Smooth muscle cell of the coronary artery (primary cell): Measurements from ENCODE around the gene QPCTL. TPM values are rescaled to one million over a fixed set of nuclear protein-coding genes. Genes with fewer than 3 reads are reported as not detected.

ENCODE experiments used
- total RNA-seq: library from RNA; depleted of rRNA; stranded (reverse); fragments of >200 nt; gene quantifications from 2 replicates; pipeline ENCODE4 v1.2.3, GENCODE V29; 2014; ENCODE audit warnings: low replicate concordance

Gene QPCTL
- total RNA-seq = 3.2 and 10.4 TPM in 2 replicates

DNA sequence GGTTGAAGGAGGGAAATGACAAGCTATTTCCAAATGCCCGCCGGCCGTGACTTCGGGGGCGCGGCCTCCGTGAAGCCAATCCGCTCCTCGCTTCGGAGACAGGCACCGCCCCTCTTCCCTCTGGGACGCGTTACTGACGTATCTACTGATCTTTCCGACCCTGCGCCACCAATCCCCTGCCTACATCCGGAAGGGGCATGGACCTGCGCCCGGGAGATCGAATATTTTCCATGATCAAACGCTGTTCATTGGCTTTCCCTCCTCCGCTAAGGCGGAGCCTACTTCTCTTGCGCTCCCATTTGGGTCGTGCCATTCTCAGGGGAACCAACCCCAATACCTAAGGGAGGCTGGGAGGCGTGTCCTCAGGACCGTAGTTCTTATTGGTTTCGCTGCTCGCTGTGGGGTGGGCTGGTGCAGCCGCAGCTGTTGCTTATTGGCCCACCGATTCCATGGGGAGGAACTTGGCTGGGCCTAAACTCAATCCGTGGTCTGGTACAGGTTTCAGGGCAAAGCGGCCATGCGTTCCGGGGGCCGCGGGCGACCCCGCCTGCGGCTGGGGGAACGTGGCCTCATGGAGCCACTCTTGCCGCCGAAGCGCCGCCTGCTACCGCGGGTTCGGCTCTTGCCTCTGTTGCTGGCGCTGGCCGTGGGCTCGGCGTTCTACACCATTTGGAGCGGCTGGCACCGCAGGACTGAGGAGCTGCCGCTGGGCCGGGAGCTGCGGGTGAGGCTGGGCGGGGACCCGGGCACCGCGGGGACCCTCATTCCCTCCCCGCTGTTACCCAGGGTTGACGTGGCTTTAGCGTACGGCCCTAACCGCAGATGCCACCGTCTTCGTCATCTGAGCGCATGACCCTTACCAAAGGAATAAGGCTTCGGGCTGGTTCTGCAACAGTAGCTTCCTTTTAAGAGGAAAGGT, at the start of gene QPCTL:
QPCTL (plus strand) TSS at position 480 of the 919 bp plus-strand sequence; CDS start at position 518, 38 bp downstream.

DNA sequence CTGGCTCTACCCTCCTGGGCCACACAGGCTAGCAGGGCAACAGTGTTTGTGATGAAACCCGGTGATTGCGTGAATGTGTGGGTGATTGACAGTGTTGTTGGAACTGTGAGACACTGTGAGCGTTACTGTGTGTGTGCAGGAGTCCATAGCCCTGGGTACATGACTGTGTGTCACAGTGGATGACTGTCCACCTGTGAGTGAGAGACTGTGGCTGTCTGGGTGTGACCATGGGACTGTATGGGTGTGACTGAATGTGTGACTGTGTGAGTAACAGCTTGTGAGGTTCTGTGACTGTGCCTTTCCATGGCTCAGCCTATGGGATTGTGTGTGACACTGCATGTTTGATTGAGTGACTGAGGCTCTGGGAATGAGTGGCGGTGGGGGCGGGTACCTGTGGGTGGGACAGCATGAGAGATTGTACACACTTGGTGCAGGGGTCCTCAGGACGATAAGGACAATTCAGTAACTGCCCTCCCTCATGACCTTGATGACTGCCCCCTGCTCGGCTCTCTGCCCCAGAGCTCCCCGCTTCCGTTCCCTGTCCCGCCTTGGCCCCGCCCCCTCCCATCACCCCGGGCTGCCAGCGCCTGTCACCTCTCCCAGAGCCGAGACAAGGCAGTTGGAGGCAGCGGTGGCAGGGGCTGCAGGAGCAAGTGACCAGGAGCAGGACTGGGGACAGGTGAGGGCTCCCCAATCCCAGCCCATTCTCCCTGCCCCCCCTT, 24.7 kb upstream of the QPCTL start, which contains the start of gene GIPR:
GIPR (plus strand) TSS at position 602 of the 722 bp plus-strand sequence. CDS start 1,300 bp downstream, outside the sequence.

DNA sequence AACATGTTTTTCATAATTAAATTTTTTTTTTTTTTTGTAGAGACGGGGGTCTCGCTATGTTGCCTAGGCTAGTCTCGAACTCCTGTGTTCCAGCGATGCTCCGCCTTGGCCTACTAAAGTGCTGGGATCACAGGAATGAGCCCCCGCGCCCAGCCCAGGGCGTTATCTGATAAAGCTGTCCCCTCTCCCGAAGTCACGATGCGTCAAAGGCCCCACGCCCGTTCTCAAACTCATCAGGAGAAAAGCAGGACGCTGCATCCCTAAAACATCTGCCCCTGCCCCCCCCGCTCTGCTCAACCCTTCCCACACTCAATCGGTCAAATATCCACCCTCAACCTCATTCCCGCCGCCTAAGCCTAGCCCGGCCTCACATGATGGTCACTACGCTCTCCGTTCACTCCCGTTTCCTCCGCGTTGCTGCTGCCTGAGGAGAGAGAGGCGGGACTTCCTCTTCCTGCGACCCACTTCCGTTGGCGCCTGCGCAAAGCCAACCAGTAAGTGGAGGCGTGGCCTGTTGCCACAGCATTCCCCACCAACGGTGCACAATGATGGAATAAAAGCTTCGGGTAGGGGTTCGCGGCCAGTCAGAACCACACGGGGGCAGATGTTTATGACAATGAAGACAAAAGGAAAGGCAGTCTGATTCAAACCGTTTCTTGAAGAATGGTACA, 815 bp upstream of the QPCTL start, which contains the start of gene SNRPD2:
SNRPD2 (minus strand) TSS at position 438 of the 671 bp plus-strand sequence; CDS start at position 373, 65 bp downstream.

DNA sequence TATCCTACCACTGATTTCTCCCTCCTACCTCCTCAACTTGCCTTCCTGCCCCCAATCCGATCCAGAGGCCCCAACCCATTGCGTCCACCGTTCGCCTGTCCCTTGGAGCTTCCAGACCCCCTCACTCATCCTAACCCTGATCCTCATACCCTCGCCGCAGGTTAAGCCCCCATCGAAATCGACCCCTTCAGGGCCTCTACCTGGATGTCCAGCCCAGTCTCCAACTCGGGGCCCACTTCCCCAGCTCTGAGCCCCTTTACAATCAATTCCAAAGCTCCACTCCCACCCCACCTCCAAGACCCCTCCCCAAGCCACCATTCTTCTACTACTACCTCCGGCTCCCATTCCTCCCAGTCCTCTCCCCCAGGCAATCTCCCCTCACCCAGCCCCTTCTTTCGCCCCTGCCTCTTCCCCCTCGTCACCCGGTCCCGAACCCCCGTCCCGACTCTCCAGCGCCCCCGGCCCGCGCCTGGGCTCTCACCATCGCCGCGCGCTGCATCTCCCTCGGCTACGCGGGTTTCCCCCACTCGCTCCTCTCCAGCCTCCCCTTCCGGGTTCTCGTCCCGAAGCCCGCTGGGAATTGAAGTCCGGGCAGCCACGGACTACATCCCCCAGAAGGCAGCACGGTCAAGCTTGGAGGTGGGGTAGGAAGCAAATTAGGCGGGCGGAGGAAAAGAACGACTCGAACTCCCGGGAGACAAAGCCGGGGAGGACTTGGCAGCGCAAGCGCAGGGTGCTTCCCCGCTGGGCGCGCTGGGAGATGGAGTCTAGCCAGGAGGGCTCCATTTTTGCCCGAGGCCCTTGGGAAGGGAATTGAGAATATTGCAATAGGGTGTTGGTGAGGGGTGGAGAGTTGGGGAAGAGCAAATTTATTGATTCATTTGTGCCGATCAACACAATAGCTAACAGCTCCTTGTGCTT, 38.2 kb downstream of the QPCTL start, which contains the start of gene FBXO46:
FBXO46 (minus strand) TSS at position 529 of the 921 bp plus-strand sequence. CDS start 17,401 bp downstream, outside the sequence.

GRCh38 chr19:45733160-45733810, 40.8 kb downstream of the QPCTL start, which contains the start of gene MEIOSIN:
TSS of gene MEIOSIN (plus strand) at chr19:45733439. CDS start at chr19:45735377, 1,938 bp downstream.

Other genes with a start within 250 kb of the QPCTL start
- 0.94 and 6.2 TPM in 2 replicates for gene FOSB, start 224.7 kb upstream of the QPCTL start, total RNA-seq
- gene RTN2, start 195.6 kb upstream of the QPCTL start, total RNA-seq = 5.3 and 8.1 TPM in 2 replicates
- 0.35 and 2.6 TPM in 2 replicates for gene PPM1N, start 194.2 kb upstream of the QPCTL start, total RNA-seq
- 11.2 and 81.0 TPM in 2 replicates for gene VASP, start 185.2 kb upstream of the QPCTL start, total RNA-seq
- gene OPA3, start 107.9 kb upstream of the QPCTL start, total RNA-seq = 2.1 and 3.1 TPM in 2 replicates
- gene GPR4, start 90.5 kb upstream of the QPCTL start, total RNA-seq = 0.23 TPM in 1 of 2 replicates, not detected in the other
- gene EML2, start 53.3 kb upstream of the QPCTL start, total RNA-seq = 33.4 and 64.9 TPM in 2 replicates
- 1.8 TPM in 1 of 2 replicates, not detected in the other for gene GIPR, start 24.4 kb upstream of the QPCTL start, total RNA-seq
- 966 and 1,002 TPM in 2 replicates for gene SNRPD2, start 713 bp upstream of the QPCTL start, total RNA-seq
- 2.3 and 3.5 TPM in 2 replicates for gene FBXO46, start 38.2 kb downstream of the QPCTL start, total RNA-seq
- gene MEIOSIN, start 40.8 kb downstream of the QPCTL start, total RNA-seq = not detected in 2 replicates
- gene SIX5, start 76.6 kb downstream of the QPCTL start, total RNA-seq = 4.1 and 6.2 TPM in 2 replicates
- 28.9 and 131 TPM in 2 replicates for gene DMPK, start 89.8 kb downstream of the QPCTL start, total RNA-seq
- 14.3 and 21.6 TPM in 2 replicates for gene DMWD, start 100.2 kb downstream of the QPCTL start, total RNA-seq
- gene RSPH6A, start 122.6 kb downstream of the QPCTL start, total RNA-seq = 0.08 TPM in 1 of 2 replicates, not detected in the other
- gene SYMPK, start 170.5 kb downstream of the QPCTL start, total RNA-seq = 29.4 and 46.5 TPM in 2 replicates
- gene FOXA3, start 171.7 kb downstream of the QPCTL start, total RNA-seq = not detected in 2 replicates
- gene IRF2BP1, start 193.5 kb downstream of the QPCTL start, total RNA-seq = 14.5 and 24.1 TPM in 2 replicates
- 0.94 and 1.1 TPM in 2 replicates for gene MYPOP, start 209.9 kb downstream of the QPCTL start, total RNA-seq
- gene NANOS2, start 222.1 kb downstream of the QPCTL start, total RNA-seq = not detected in 2 replicates